Activated CD8-positive, alpha-beta memory T cell treated with anti-CD3 and anti-CD28 coated beads for 4 hours (primary cell): ENCODE data around the gene PDGFC.

Experiments
- DNase-seq, 2 donors: peaks; one replicate each; pipeline ENCODE4 v3.0.0-alpha.2; 2020; ENCODE audit warnings: low read depth in 2 of 2

The PDGFC gene, protein sequence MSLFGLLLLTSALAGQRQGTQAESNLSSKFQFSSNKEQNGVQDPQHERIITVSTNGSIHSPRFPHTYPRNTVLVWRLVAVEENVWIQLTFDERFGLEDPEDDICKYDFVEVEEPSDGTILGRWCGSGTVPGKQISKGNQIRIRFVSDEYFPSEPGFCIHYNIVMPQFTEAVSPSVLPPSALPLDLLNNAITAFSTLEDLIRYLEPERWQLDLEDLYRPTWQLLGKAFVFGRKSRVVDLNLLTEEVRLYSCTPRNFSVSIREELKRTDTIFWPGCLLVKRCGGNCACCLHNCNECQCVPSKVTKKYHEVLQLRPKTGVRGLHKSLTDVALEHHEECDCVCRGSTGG

DNA sequence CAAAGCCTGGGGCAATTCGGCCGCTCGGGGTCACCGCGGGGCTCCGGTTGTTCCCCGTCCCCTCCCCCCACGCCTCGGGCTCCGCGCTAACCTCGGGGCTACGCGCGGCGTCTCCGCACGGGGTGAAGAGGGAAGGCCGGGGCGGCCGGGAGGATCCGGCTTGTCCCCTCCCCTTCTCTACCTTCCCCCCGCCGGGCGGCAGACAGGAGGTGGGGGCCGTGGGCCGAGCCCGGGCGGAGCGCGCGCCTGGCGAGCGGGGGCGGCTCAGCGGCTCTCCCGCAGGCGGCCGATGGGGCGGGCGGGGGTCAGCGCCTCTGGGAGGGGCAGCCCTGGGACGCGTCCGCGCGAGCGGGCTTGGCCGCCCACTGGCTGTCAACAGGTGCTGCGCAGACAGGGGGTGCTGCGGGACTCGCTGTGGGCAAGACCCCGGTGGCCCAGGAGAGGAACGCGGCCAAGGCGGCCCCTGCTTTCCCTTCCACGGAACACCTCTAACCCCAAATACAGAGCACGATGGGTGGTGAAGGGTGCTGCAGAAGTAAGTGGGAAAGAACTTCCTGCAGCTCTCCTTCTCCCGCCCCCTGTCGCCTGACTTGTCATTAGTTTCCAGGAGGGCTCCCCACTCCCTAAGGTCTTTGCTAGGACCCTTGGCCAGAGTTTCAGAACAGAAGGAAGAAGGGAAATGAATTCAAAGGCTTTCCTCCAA, at the start of gene PDGFC:
TSS of gene PDGFC (minus strand) at position 124 of the 703 bp plus-strand sequence. CDS start 896 bp downstream, outside the sequence.
- no peak for DNase-seq

DNA sequence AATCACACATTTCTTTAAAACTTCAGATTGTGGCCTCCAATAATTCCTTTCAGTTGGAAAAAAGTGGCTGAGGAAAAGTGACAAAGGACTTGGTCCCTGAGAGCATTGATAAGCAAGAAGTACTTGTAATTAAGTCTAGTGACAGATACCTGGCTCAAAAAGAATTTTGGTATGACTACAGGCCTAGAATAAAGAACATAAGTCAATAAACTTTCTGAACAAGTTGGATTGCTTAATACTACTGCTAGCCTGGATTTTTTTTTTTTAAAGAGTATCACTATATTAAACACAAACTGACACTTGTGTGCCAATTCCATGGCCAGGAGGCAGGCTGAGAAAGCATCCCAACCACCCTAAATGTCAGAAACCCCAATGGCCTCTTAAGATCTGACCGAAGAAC, 49.3 kb upstream of the PDGFC start:
- no peak for DNase-seq

DNA sequence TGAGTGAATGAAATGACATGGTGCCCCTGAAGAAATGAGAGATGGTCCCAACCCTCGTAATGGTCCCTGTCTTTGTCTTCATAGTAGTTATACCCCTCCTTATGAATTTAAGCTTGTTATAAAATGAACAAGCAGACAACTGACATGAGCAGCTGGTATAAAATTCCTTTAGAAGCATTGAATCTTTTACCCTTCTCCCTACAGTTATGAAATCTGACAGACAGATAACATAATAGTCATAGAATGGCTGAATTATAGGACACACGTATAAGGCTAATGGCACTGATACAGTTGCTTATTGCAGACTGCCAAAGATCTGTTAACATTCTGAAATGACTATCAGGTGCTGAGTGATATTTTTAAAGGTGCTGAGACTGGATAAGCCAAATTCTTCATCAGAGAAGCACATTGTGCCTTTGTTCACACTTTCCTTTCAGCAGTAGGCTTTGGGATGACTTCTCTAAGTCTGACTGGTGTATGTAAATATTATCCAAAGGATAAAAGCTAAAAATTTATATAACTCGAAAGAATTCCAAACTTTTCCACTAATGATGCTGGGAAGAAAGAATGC, 47.4 kb upstream of the PDGFC start:
- no peak for DNase-seq

DNA sequence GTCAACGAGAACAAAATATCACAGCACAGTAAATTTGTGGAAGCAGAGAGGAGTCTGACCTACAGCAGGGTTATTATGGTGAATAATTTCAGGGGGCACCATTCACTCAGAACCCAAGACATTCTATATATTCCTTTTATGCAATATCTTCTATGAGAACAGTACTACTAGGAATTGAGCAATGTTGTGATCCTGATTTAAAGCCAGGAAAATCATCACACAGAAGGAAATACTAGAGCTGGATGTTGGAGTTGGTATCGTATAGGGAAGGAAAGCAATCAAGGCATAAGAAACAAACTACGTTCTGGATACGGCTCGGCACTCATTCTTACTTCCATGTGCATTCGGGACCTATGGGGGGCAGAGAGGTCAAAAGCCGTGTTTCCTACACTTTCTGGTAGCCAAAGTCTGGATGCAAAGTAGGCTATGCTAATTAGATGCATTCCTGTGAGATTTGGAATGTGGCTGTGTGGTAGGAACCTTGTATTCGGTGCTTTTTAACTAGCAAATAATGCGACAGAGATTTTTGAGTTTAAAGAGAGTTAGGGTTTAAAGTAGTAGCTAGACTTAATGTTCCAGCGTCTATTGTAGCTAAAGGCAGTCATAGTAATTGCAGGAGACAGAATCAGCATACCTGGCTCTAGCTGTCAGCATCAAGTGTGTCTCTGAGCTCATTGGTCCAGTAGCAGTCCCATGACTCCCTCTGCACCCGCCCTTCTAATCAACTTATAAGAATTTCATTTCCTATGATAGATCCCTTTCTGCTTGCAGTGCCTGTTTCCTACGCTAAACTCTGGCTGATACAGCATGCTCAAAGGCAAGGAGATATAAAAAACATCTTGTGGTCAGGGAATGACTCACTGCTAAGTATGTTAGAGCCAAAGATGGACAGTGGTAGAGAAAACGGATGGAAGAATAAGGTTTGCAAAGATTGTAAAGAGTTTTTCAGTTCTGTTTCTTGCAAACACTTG, 43.3 kb upstream of the PDGFC start:
- DNase-seq: no peak

DNA sequence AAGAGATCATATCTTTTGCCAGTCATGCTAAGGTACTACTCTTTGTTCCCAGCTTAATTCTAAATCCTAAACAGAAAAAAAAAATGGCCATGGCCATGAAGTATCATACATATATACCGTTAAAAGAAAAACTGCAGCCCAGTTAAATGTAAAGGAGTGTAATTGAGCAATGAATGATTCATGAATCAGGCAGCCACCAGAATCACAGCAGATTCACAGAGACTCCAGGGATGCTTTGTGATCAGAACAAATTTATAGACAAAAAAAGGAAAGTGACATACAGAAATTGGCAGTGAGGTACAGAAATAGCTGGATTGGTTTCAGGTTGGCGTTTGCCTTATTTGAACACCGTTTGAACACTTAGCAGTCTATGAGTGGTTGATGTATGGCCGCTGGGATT, 42.1 kb upstream of the PDGFC start:
- DNase-seq: no peak

DNA sequence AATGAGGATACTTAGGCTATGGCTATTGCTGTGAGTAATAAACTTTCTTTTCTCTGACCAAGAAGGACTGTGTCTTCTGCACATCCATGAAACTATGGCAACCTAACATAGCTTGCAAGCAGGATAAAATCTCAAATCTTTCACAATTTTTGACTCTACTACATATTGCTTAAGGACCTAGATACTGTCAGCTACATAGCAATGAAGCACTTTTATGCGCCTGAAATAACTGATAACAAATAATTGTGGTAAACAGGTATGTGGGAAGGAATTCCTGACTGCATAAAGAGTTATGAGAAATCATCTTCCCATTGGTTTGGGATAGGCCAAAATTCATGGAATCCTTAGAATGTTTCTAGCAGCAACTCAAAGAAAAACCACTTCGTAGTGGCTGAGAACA, 41.2 kb upstream of the PDGFC start:
- DNase-seq: no peak

DNA sequence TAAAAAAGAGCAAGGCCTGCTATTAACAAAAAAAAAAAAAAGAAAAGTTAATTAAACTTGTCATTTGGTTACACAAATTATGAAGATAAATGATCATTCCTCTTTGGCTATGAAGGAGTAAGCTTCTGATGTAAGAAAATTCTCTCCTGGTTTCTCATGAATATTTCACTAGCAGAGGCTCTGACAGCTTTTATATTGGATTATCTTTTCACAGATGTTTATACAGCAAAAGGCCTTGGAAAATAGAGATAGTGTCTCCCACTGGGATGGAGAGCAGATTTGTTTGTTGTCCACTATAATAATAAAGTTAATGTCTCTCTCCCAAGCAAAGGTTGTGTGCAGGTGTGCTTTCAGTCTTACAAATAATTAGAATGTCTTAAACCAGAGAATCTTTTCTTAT, 40.7 kb upstream of the PDGFC start:
- DNase-seq: no peak

DNA sequence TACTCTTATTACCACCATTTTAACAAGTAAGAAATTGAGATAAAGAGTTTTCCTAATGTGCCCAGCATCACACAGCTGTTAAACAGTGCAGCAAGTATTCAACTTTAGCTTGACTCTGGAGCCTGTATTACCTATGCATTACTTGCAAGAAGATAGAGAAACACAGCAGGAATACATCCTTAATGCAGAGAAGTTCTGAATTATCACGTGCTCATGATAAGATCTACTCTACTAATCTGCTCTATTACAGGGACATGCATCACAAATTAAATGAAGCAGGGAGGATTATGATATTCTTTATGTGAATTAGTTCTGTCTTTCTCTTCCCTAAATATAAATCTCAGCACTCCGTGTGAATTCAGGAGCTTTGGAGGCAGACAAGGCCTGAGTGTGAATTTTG, 39.0 kb upstream of the PDGFC start:
- no peak for DNase-seq

DNA sequence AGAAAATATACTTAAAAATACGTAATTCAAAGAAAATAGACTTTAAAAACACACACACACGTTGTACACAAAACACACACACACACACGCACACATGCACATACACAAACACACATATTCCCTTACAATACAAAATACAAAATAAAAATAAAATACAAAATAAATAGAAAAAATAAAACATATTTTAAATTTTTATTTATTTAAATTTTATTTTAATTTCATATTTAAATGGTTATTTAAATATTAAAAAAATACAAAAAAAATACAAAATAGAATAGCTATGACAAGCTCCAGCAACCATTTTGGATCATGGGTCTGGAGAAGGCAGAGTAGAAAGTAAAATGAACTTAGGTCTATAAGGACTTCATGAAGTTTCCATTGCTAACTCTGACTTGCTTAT, 34.2 kb upstream of the PDGFC start:
- no peak for DNase-seq

DNA sequence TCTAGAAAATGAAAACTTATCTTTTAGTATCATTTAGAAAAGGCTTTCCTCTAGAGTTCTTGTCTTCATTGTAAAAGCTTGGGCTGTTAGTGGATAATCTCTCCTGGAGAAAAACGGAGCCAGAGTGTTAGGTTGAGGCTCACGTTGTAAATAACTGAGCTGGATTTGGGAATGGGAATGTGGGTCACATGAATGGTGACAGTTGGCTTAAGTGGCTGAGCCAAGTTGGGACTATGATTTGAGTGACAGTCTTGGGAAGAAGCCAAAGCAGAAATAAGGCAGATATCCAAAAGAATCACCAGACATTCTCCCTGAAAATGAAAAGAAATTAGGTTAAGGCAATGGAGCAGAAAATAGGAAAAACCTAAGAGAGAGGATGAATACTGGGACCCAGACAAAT, 33.6 kb upstream of the PDGFC start:
- no peak for DNase-seq

DNA sequence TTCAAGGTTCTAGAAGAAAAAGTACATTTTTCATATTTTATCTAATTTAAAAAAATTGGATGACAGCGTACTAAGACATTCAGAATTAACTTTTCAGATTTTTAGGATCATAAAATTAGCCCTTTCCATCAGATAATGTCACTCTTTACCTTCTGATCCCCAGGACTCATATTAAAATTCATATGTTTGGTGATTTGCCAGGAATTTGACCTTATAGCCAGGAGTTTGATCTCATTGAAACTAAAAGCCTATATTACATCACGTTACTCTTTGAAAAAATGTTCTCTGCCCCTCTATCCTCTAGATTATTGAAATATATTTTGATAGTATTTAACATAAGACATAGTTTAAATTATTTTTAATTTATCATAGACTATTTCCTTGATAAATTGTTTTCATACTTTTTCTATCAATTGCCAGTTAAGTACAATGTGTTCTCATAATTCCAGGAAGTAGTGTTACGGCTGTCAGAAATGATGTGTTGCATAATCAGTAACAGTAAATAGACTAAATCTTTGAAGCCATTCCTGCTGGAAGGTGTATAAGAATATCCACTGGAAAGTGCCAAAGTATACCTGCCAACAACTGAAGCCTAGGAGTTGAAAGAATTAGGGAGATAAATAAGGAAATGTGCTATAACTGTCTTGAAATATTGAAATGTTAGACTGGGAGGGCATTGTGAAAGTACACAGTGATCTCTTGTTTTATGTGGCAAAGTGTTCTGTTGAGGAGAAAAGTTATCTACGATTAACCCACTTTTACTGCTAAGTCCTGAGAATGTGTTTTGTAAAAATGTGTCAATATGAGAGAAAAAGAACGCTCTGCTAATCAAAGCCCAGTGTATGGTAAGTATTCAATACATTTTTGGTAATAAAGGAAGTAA, 32.9 kb upstream of the PDGFC start:
- DNase-seq: no peak

DNA sequence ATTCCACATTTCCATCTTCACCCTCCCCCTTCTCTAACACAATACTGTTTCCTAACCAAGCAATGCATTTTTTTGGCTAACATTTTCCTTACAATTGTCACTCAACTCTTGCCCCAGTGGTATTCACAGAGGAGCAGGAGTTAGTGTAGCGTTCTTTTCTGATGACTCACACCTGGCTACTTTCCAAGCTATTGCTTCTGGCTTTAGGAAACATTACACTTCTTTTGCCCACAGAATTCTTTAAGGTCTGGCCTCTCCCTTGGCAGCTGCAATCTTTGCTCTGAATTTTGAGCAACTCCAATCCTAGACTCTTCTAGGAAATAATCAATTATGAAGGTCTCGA, 27.5 kb upstream of the PDGFC start:
- no peak for DNase-seq

DNA sequence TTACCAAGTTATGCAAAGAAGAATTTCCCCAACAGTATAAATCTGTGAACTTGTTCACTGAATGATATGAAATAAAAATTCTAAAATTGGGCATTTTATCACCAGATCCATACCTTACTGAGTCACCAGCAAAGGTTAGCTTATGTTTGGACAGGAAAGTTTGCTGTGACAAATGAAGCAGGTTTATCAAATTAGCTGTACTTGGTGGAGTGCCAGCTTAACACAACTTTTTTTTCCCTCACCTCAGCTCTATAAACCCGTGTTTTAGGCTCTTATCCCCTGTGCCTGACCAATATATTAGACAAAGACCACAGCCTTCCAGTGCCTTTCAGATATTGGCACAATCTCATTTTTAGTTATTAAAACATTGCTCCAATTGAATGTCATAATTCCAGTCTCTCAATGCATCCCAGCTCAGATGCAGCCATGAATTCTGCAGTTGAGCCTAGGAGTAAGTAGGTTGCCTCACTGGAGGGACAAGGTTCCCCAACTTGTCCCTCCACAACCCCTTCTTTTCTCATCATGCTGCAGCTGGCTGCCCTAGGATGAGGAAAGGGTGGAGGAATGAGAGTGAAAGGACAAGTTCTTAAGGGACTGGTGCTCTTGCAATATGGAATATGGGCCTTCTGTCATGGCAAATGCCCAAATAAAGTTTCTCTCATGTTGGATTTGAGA, 27.0 kb upstream of the PDGFC start:
- DNase-seq: no peak

DNA sequence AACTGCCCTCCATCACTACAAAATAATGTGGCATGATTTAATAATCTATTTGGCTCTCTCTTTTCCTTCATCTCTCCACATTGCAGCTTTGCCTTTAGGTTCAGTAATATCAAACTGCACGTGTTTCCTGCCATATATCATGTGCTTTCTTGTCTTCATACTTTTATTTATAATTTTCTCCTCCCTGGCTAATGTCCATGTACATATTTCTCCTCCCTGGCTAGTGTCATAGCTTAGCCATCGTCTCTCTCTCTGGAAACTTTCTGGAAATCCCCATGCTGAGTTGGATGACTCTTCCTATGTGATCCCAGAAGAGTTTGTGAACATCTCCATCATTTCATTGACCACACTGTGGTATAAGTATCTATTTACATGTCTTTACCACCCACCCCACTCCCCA, 21.3 kb upstream of the PDGFC start:
- DNase-seq: no peak

DNA sequence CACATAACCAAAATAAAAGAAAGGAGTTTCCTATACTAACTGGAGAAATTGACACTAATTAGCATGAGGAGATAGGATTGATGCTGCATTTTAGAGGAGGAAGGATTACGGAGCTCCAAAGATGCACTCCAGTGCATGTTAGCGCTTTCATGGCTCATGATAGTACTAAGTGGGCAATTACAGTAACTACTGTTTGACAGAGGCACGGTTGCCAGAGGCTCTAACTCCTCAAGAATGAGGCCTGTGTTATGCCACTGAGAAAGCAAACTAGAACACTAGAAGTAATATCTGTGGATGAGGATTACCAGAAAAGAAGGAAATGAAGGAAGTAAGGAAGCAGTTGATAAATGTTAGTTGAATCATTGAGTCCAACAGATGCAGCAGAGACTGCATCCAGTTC, 19.6 kb upstream of the PDGFC start:
- no peak for DNase-seq

DNA sequence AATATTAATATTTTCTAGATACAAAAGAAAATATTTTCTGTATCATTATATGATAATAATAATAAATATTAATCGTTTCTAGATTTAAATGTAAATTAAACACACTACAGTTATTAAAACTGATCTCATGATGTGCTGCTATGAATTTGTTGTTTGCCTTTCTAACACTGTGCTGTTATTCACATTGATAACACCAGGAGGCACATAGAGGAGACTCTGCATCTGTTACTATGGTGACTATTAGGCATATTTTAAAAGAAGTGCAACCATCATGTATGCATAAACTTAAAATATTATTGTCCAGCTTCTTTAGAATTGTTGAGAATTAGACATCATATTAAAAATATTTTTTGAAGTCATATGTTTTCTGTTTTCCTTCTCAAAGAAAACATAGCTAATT, 11.8 kb upstream of the PDGFC start:
- no peak for DNase-seq

DNA sequence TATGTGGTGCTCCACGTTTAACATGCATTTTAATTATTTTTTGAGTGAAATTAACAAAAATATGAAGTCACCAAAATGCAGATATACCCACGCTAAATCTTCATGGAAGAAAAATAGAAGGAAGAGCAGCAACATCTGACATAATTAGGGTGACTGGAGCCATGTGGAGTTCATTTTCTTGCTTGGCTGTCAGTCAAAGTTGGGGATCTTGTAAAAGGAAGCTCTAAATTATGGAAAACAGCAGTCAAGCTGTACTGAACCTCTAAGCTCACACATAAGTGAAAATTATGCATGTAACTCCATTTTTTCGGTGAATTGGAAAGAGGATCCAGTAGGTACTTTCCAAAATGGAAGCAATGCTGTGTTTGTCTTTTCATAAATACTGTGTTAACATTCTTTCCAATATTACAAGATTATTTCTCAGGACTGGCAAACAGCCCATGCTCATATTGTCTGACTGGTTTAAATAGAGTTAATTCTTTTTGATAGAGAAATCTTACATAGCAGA, 9.7 kb upstream of the PDGFC start:
- DNase-seq: no peak

DNA sequence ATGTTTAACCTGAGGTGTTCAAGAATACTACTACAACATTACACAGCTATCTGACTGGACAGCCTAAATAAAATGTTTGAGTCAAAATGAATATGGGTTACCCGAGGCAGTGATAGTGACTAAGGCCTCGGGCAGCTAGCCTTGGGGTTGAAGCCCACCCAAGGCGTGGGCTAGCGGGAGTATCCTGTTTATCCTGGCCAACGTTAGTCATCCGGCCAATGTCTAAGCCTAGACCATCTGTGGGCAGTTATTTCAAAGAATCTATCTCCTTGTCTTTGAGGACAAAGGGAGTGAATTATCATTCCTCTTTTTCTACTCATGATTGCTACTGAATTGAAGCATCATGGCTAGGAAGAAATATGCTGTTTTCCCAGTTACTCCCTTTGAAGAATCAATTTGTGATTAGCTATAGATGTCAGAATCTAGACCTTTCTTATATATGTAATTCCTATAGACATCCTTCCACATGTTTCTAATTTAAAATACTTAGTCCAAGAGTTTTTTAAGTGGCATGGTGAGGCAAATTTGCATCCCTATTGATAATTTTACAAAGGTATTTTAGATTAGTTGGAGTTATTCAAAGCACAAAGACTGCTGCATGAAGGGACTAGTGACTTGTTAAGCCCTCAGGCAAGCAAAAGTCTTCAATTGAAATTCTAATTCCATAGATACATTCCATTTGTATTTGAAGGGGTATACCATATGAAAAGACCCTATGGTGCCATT, 6.0 kb upstream of the PDGFC start:
- DNase-seq: no peak

DNA sequence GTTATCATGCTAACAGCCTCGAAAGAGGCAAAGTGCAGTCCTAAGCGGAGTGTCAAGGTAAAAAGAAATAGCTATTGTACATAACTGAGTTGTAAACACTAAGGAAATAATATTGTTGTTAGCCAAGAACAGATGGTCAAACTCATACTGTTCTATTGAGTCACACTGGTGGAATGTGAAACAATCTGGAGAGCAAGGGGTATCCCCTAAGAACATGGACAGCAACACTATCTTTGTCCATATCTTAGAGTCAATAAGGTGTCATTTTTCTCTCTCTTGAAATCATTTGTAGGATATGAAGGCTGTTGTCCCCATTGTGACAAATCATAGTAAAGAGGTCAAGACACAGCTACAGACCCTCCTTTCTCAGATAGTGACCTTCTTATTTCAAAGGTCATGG, 4.5 kb upstream of the PDGFC start:
- no peak for DNase-seq

DNA sequence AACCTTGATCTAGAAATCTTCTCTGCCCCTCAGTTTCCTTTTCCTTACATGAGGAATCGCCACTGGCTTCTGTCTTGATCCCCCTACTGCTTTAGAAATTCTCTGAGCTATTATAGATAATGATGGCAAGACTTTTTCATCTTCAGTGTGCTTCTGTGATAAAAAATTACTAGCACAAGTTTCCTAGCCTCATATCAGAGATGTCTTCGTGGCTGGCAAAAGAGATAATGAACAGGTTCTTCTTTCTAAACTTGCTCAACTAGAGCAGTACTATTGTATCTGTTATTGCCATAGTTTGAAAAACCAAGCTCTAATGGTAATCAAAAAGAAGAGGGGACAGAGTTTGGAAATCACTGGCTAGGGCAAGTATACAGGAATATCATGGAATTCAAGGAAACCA, 4.1 kb upstream of the PDGFC start:
- no peak for DNase-seq
